Stimulated activated CD8-positive, alpha-beta memory T cell treated with anti-CD3 and anti-CD28 coated beads, Interleukin-7, amount 100 ng/mL, for 48 hours (primary cell): ENCODE data around the gene MKNK2.
"Not testable (repeated sequence)": the region's sequence is repeated elsewhere in the genome, so short reads cannot be mapped to it uniquely, and the experiment has no call there.

Experiments used
- DNase-seq, 2 donors: peaks; one replicate each; pipeline ENCODE4 v3.0.0-alpha.2; 2020; ENCODE audit warnings: low read depth in 1 of 2; ENCODE audit errors: extremely low read depth in 1 of 2

Gene MKNK2

DNA sequence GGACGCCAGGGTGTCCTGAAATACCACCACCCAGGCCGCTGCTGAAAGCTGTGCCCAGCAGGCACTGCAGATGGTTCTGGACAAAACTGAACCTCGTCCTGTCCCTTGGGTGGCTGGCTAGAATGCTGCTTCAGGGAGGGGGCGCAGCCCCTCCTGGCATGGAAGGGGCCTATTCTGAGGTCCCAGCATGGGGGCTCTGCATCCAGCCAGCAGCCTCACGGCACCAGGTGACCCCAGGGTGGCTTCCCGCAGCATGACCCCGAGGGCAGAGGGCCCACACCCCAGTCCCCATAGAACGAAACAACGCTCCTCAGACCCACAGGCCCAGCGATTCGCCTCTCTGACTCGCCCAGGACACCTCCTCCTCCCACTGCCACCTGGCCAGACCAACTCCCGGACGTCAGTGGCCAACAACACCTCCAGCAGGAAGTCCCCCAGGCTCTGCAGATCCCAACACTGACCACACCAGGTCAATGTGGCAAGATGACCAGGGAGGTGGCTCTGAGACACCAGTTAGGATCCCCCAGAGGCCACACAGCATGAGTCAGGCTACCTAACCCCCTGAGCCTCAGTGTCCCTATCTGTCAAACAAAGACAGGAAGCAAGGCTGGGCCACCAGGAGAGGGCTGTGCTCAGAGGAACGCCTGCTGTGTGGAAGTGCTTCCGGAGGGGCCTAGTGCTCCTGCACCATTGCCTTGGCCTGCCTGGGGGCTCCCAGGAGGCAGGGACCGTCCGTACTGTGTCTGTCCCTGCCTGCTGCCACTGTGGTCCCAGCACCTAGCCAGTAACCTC, 6.1 kb downstream of the MKNK2 start:
- DNase-seq, result no peak

DNA sequence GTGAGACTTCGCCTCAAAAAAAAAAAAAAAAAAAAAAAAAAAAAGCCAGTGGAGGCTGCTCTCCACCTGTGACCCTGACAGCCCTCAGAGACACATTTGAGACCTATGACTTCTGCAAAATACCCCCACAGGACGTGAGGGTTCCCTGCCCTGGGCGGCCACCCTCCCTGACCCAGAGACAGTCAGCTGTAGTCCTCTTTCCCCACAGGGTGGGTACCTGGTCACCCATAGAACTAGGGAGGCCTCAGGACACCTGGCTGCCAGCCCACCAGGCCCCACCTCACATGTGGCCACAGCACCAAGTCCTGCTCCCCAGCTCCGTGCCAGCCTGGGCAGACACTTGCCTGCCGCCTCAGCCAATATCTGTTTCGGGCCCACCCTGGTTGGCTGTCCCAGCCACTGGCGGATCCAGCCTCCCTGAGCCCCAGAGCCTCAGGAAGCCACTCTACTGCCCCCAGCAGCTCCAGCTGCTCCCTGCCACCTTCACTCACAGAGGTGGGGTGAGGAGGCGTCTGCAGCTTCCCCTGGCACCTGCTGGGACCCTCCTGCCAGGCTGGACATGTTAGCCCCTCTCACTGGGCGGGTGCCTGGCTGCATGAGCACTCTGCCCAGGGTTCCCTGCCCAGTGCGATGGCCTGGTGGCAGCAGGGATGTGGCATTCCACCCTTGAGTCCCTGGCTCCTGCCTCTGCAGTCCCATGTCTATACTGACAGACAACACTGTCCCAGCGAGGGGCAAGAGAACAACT, 6.9 kb downstream of the MKNK2 start:
- no peak for DNase-seq

DNA sequence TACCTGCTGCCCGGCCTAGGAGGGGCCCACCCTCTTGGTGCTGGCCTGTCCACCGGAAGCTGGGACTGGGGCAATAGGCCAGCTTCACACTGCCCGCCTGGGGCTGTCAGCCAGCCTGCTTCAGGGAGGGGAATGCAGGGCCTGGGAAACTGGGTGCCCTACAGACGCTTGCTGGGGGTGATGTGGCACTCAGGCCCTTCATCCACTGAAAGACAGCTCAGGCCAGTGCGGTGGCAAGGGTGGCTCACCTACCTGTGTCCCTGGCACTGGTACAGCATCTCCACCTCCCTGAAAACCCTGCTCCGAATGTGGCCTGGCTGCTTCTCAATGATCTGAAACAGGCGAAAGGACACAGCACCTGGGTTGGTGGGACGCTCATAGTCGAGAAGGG, 7.8 kb downstream of the MKNK2 start:
- no peak for DNase-seq

DNA sequence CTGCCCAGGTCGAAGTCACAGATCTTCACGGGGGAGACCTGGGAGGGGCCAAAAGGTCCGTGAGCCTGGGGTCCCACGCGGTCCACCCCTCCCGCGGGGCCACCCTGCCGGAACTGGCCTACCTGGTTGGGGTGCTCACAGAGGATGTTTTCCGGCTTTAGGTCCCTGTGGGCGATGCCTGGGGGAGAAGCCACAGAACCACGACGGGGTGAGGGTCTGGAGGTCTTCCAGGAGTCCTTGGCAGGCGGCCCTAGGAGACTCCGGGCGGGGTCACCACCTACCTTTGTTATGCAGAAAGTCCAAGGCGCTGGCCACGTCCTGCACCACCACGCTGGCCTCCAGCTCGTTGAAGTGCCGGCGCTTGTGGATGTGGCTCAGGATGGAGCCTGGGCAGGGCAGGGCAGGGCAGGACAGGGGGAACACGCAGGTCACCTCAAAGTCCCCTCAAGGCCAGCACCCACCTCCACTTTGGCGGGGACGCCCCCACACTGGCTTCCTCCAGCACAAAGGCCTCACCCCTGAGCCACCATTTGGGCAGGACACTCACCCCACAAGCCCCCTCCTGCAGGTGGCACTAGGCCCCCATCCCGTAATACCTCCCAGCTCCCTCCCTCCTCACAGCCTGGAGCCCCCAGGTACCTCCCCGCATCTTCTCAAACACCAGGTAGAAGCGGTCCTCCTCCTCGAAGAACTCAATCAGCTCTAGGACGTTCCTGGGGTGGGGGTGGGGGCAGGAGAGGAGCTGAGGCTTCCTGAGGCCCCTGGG, 8.4 kb downstream of the MKNK2 start:
- DNase-seq, result no peak

- peak; percentile 99 for DNase-seq
These were observed 9.2 kb downstream of the MKNK2 start for GRCh38 chr19:2041683-2042484.

GRCh38 chr19:2041433-2041682, 9.7 kb downstream of the MKNK2 start:
- DNase-seq, result no peak

GRCh38 chr19:2040647-2041432, 10.2 kb downstream of the MKNK2 start:
- DNase-seq, result no peak

DNA sequence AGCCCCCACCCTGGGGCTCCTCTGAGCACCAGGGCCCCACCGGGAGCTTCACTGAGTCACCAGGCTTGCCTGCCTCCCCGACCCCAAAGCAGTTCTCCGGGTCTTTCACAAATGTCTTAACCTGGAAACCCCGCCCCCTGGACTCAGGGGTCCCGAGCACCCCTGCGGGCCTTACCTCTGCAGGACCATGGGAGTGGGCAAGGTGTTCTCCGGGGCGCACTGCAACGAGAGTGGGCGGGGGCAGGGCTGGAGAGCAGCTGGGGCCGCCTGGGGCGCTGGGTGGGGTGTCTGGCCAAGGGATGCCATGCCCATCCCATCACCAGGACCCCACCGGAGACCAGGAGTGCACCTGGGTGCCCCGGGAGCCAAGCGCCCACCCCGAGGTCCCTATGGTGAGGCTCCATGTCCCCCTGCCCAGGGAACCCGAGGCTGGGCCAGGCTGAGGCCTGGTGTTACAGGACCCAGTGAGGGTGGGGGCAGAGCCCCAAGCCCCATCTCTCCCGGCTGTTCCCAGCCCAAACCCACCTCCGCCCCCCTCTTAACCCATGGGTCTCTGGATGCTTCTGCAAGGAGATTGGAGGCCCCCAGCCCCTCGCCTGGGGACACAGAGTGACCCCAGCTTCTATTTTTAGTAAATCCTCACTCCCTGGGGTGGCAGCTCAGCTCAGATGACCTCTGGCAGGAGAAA, 10.9 kb downstream of the MKNK2 start:
- no peak for DNase-seq

GRCh38 chr19:2039089-2039958, 11.7 kb downstream of the MKNK2 start:
- DNase-seq, result no peak

GRCh38 chr19:2038284-2039088, 12.6 kb downstream of the MKNK2 start:
- DNase-seq, result no peak

DNA sequence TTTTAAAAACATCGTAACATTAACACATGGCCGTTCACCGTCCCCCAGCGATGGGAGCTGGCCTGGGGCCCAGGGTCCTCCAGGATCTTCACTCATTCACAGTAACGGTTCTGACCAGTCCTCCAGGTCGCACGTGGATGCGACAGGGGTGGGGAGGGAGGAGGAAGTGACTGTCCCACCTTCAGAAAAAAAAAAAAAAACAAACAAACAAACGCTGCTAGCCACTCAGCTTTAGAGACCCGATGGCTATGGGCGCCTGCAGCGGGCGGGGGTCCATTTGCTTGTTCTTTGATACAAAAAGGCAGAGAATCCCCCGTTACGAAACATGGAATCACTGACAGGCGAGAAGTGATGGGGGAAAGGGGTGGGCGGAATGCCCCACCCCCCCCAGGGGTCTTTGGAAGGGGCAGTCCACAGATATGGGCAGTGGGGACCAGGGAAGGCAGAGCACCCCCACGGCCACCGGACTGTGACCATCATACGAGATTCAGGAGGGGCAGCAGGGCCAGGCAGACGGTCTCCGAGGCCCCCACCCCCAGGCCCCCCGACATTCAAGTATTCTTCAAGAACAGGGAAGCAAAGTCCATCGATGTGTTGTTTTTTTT, 13.3 kb downstream of the MKNK2 start:
- DNase-seq, result no peak

GRCh38 chr19:2036424-2036823, 14.6 kb downstream of the MKNK2 start:
- DNase-seq, result no peak

- DNase-seq, result no peak
These were observed 15.5 kb downstream of the MKNK2 start for GRCh38 chr19:2035590-2035991.

- peak in 1 of 2 donors; percentile 57 for DNase-seq
These were observed 16.1 kb downstream of the MKNK2 start for GRCh38 chr19:2034729-2035589.

- not testable (repeated sequence) for DNase-seq
These were observed 16.8 kb downstream of the MKNK2 start for GRCh38 chr19:2034253-2034652.

DNA sequence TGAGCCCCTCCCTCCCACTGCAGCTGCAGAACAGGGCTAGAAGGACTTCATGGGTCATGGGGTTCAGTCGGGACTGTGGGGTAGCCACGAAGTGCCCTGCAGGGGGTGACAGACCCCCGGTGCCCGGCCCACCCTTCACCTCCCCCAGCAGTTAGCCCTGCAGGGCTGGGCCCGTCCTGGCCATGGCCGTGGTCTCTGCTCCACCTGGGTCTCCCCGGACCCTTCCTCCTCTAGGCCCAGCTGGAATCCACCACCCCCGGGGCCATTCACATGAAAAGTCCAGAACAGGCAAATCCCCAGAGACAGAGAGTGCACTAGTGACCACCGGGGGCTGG, 17.3 kb downstream of the MKNK2 start:
- no peak for DNase-seq
